SK-N-SH treated with all-trans-retinoic acid at 6 μM for 48 hours (cell line): ENCODE measurements around the gene ASB4.

Experiments used
- ATAC-seq: fragments of 200-7000 bp; cut with Tn5 transposase; 3 replicates; pipeline ENCODE4 v1.9.1; 2020; ENCODE audit warnings: mild to moderate bottlenecking, moderate library complexity
- ARNTL ChIP-seq: fragments of 450-650 bp; formaldehyde crosslinking; IDR thresholded peaks from 2 replicates; pipeline ENCODE4 v1.5.0; 2020; ENCODE audit warnings: low read depth, mild to moderate bottlenecking, moderate library complexity, borderline replicate concordance
- BACH2 ChIP-seq: fragments of 250-450 bp; sonication (Bioruptor Pico); IDR thresholded peaks from 2 replicates; pipeline ENCODE4 v1.9.0; 2021; ENCODE audit warnings: mild to moderate bottlenecking, borderline replicate concordance
- CSDC2 ChIP-seq: fragments of 250-450 bp; sonication (Bioruptor Pico); IDR thresholded peaks from 2 replicates; pipeline ENCODE4 v1.5.0; 2020; ENCODE audit warnings: mild to moderate bottlenecking, moderate library complexity
- ESRRG ChIP-seq: fragments of 250-450 bp; sonication (Bioruptor Pico); IDR thresholded peaks from 2 replicates; pipeline ENCODE4 v1.6.1; 2021; ENCODE audit warnings: mild to moderate bottlenecking
- GLIS3 ChIP-seq: fragments of 250-450 bp; sonication (Bioruptor Pico); IDR thresholded peaks from 2 replicates; pipeline ENCODE4 v1.5.0; 2020; ENCODE audit warnings: mild to moderate bottlenecking, moderate library complexity
- ISL1 ChIP-seq: fragments of 250-450 bp; sonication (Bioruptor Pico); IDR thresholded peaks from 2 replicates; pipeline ENCODE4 v2.1.2; 2022; ENCODE audit warnings: mild to moderate bottlenecking, moderate library complexity
- OSR1 ChIP-seq: fragments of 250-450 bp; sonication (Bioruptor Pico); IDR thresholded peaks from 2 replicates; pipeline ENCODE4 v1.8.0; 2022; ENCODE audit warnings: moderate library complexity, mild to moderate bottlenecking, inconsistent platforms
- PPARA ChIP-seq: fragments of 250-450 bp; sonication (Bioruptor Pico); IDR thresholded peaks from 2 replicates; pipeline ENCODE4 v1.5.0; 2020; ENCODE audit warnings: mild to moderate bottlenecking, borderline replicate concordance
- RARB ChIP-seq: fragments of 250-450 bp; sonication (Bioruptor Pico); IDR thresholded peaks from 2 replicates; pipeline ENCODE4 v1.8.0; 2021; ENCODE audit warnings: mild to moderate bottlenecking, moderate library complexity
- SNAI2 ChIP-seq: fragments of 250-450 bp; sonication (Bioruptor Pico); IDR thresholded peaks from 2 replicates; pipeline ENCODE4 v1.5.0; 2020; ENCODE audit warnings: mild to moderate bottlenecking, moderate library complexity
- TCF4 ChIP-seq: fragments of 250-450 bp; sonication (Bioruptor Pico); IDR thresholded peaks from 2 replicates; pipeline ENCODE4 v1.8.0; 2021; ENCODE audit warnings: mild to moderate bottlenecking, moderate library complexity, borderline replicate concordance
- TOX ChIP-seq: fragments of 250-450 bp; sonication (Bioruptor Pico); IDR thresholded peaks from 2 replicates; pipeline ENCODE4 v1.8.0; 2021; ENCODE audit warnings: mild to moderate bottlenecking, moderate library complexity, borderline replicate concordance
- ZC3H10 ChIP-seq: fragments of 250-450 bp; sonication (Bioruptor Pico); IDR thresholded peaks from 2 replicates; pipeline ENCODE4 v1.5.1; 2021; ENCODE audit warnings: mild to moderate bottlenecking, moderate library complexity
- ZFP3 ChIP-seq: fragments of 250-450 bp; sonication (Bioruptor Pico); IDR thresholded peaks from 2 replicates; pipeline ENCODE4 v1.5.0; 2020; ENCODE audit warnings: mild to moderate bottlenecking, moderate library complexity
- ZFP30 ChIP-seq: fragments of 450-650 bp; formaldehyde crosslinking; IDR thresholded peaks from 2 replicates; pipeline ENCODE4 v1.5.0; 2022; ENCODE audit warnings: mild to moderate bottlenecking, moderate library complexity
- ZNF565 ChIP-seq: fragments of 450-650 bp; formaldehyde crosslinking; conservative IDR thresholded peaks from 2 replicates; pipeline ENCODE4 v1.5.0; 2020; ENCODE audit warnings: low read depth, mild to moderate bottlenecking, moderate library complexity
- ZNF70 ChIP-seq: fragments of 450-650 bp; formaldehyde crosslinking; IDR thresholded peaks from 2 replicates; pipeline ENCODE4 v1.5.0; 2020; ENCODE audit warnings: mild to moderate bottlenecking, moderate library complexity
- ZNF8 ChIP-seq: fragments of 450-650 bp; formaldehyde crosslinking; IDR thresholded peaks from 2 replicates; pipeline ENCODE4 v1.5.0; 2020; ENCODE audit warnings: mild to moderate bottlenecking, moderate library complexity
- TF ChIP-seq, protein P1 (sequence below): fragments of 250-450 bp; sonication (Bioruptor Pico); IDR thresholded peaks from 2 replicates; pipeline ENCODE4 v1.5.1; 2020; ENCODE audit warnings: low read depth, mild to moderate bottlenecking, moderate library complexity
- TF ChIP-seq, protein P2 (sequence below): fragments of 250-450 bp; sonication (Bioruptor Pico); IDR thresholded peaks from 2 replicates; pipeline ENCODE4 v1.8.0; 2020; ENCODE audit warnings: mild to moderate bottlenecking, moderate library complexity, borderline replicate concordance
- TF ChIP-seq, protein P3 (sequence below): fragments of 250-450 bp; sonication (Bioruptor Pico); IDR thresholded peaks from 2 replicates; pipeline ENCODE4 v1.5.0; 2020; ENCODE audit warnings: mild to moderate bottlenecking, moderate library complexity
- TF ChIP-seq, protein P4 (sequence below): fragments of 250-450 bp; sonication (Bioruptor Pico); IDR thresholded peaks from 2 replicates; pipeline ENCODE4 v1.5.1; 2021; ENCODE audit warnings: mild to moderate bottlenecking, moderate library complexity
- TF ChIP-seq, protein P5 (sequence below): fragments of 250-450 bp; sonication (Bioruptor Pico); IDR thresholded peaks from 2 replicates; pipeline ENCODE4 v1.8.0; 2021; ENCODE audit warnings: low read depth, mild to moderate bottlenecking, moderate library complexity, borderline replicate concordance

The ASB4 gene

DNA sequence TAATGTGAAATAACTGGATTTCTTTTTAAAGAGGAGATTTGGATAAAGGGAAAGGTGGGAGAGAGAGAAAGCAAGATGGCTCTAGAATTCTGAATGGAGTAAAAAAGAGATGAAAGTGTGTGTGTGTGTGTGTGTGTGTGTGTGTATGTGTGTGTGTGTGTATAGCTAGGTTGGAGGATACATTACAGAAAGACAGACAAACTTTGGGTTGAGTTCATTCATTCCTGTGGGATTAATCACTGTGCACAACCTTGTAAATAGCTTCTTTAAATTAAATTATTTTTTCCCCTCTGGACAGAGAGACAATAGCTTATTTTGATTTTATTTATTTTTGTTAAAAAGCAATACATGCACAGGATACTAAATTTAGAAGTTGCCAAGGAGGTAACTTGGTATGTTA lies 7.5 kb downstream of the ASB4 start:
- peak; percentile 29; the same call in 1 of the 3 replicates for ATAC-seq
- no peak for TF ChIP-seq OSR1 (CRISPR knock-in tag)
- no peak for TF ChIP-seq ARNTL (CRISPR knock-in tag)
- TF ChIP-seq PPARA = no peak
- no peak for TF ChIP-seq ISL1 (CRISPR knock-in tag)
- no peak for TF ChIP-seq ZFP30 (CRISPR knock-in tag)
- TF ChIP-seq RARB (CRISPR knock-in tag) = no peak
- TF ChIP-seq, protein P1, sequence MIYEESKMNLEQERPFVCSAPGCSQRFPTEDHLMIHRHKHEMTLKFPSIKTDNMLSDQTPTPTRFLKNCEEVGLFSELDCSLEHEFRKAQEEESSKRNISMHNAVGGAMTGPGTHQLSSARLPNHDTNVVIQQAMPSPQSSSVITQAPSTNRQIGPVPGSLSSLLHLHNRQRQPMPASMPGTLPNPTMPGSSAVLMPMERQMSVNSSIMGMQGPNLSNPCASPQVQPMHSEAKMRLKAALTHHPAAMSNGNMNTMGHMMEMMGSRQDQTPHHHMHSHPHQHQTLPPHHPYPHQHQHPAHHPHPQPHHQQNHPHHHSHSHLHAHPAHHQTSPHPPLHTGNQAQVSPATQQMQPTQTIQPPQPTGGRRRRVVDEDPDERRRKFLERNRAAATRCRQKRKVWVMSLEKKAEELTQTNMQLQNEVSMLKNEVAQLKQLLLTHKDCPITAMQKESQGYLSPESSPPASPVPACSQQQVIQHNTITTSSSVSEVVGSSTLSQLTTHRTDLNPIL (CRISPR knock-in tag) = no peak
- no peak for TF ChIP-seq SNAI2 (CRISPR knock-in tag)
- no peak for TF ChIP-seq ESRRG
- no peak for TF ChIP-seq ZNF70 (CRISPR knock-in tag)
- TF ChIP-seq, protein P2, sequence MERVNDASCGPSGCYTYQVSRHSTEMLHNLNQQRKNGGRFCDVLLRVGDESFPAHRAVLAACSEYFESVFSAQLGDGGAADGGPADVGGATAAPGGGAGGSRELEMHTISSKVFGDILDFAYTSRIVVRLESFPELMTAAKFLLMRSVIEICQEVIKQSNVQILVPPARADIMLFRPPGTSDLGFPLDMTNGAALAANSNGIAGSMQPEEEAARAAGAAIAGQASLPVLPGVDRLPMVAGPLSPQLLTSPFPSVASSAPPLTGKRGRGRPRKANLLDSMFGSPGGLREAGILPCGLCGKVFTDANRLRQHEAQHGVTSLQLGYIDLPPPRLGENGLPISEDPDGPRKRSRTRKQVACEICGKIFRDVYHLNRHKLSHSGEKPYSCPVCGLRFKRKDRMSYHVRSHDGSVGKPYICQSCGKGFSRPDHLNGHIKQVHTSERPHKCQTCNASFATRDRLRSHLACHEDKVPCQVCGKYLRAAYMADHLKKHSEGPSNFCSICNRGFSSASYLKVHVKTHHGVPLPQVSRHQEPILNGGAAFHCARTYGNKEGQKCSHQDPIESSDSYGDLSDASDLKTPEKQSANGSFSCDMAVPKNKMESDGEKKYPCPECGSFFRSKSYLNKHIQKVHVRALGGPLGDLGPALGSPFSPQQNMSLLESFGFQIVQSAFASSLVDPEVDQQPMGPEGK = no peak
- TF ChIP-seq, protein P3, sequence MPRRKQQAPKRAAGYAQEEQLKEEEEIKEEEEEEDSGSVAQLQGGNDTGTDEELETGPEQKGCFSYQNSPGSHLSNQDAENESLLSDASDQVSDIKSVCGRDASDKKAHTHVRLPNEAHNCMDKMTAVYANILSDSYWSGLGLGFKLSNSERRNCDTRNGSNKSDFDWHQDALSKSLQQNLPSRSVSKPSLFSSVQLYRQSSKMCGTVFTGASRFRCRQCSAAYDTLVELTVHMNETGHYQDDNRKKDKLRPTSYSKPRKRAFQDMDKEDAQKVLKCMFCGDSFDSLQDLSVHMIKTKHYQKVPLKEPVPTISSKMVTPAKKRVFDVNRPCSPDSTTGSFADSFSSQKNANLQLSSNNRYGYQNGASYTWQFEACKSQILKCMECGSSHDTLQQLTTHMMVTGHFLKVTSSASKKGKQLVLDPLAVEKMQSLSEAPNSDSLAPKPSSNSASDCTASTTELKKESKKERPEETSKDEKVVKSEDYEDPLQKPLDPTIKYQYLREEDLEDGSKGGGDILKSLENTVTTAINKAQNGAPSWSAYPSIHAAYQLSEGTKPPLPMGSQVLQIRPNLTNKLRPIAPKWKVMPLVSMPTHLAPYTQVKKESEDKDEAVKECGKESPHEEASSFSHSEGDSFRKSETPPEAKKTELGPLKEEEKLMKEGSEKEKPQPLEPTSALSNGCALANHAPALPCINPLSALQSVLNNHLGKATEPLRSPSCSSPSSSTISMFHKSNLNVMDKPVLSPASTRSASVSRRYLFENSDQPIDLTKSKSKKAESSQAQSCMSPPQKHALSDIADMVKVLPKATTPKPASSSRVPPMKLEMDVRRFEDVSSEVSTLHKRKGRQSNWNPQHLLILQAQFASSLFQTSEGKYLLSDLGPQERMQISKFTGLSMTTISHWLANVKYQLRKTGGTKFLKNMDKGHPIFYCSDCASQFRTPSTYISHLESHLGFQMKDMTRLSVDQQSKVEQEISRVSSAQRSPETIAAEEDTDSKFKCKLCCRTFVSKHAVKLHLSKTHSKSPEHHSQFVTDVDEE (CRISPR knock-in tag) = no peak
- no peak for TF ChIP-seq ZNF8
- no peak for TF ChIP-seq TOX
- TF ChIP-seq BACH2 (CRISPR knock-in tag) = no peak
- no peak for TF ChIP-seq TCF4

DNA sequence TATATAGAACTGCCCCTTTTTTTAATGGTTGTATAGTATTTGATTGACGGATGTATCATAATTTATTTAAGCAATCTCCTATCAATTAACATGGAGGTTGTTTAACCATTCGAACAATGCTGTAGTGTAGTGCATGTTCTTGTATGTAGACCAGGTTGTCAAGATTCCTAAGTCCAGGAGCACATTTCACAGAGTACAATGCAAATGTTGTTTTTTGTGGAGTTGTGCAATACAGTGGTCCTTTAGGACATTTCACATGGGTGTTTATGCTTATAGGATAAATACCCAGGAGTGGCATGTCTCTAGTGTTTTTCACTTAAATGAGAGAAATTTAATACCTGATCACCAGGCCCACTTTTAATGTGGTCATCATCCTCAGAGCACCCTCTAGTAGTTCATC lies 8.1 kb downstream of the ASB4 start:
- no peak for ATAC-seq
- TF ChIP-seq ZFP30 (CRISPR knock-in tag) = no peak
- TF ChIP-seq, protein P1 (CRISPR knock-in tag) = no peak
- no peak for TF ChIP-seq GLIS3 (CRISPR knock-in tag)
- no peak for TF ChIP-seq ZNF565 (CRISPR knock-in tag)
- TF ChIP-seq RARB (CRISPR knock-in tag) = no peak
- TF ChIP-seq ARNTL (CRISPR knock-in tag) = no peak

DNA sequence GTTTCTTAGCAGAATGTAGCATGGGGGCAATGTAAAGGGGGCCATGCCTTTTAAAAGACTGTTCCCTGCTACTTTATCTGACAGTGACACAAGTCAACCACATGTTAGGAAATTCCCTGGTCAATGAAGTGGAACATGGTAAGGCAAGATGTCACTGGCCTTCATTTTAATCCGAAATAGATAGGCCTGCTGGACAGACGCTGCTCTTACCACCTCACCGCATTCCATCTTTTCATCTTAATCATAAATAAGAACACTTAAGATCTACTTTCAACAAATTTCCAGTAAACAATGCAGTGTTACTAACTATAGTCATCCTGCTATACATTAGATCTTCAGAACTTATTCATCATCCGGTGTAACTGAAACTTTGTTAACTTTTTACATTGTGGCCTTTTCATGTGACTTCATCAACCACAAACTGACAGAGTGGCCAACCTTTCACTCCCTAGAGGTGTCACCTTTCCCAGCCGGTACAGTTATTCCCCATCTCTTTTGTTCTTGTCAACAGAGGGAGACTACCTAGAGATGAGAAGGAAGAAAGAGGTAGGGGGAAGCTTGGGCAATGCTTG lies 15.6 kb downstream of the ASB4 start:
- TF ChIP-seq CSDC2 (no peak), ISL1 (CRISPR knock-in tag) (no peak), ARNTL (CRISPR knock-in tag) (no peak), PPARA (no peak), ZC3H10 (no peak), BACH2 (CRISPR knock-in tag) (no peak), ZFP3 (no peak), TOX (no peak), ZFP30 (CRISPR knock-in tag) (no peak), TCF4 (no peak), ZNF565 (CRISPR knock-in tag) (no peak)
- TF ChIP-seq, protein P4, sequence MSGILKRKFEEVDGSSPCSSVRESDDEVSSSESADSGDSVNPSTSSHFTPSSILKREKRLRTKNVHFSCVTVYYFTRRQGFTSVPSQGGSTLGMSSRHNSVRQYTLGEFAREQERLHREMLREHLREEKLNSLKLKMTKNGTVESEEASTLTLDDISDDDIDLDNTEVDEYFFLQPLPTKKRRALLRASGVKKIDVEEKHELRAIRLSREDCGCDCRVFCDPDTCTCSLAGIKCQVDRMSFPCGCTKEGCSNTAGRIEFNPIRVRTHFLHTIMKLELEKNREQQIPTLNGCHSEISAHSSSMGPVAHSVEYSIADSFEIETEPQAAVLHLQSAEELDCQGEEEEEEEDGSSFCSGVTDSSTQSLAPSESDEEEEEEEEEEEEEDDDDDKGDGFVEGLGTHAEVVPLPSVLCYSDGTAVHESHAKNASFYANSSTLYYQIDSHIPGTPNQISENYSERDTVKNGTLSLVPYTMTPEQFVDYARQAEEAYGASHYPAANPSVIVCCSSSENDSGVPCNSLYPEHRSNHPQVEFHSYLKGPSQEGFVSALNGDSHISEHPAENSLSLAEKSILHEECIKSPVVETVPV (CRISPR knock-in tag) = no peak
- TF ChIP-seq, protein P2 = no peak
- TF ChIP-seq, protein P5, sequence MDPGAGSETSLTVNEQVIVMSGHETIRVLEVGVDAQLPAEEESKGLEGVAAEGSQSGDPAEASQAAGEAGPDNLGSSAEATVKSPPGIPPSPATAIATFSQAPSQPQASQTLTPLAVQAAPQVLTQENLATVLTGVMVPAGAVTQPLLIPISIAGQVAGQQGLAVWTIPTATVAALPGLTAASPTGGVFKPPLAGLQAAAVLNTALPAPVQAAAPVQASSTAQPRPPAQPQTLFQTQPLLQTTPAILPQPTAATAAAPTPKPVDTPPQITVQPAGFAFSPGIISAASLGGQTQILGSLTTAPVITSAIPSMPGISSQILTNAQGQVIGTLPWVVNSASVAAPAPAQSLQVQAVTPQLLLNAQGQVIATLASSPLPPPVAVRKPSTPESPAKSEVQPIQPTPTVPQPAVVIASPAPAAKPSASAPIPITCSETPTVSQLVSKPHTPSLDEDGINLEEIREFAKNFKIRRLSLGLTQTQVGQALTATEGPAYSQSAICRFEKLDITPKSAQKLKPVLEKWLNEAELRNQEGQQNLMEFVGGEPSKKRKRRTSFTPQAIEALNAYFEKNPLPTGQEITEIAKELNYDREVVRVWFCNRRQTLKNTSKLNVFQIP (CRISPR knock-in tag) = no peak
- ATAC-seq = peak; percentile 32
